Pancreas (tissue), 10 donors: ENCODE results near the gene ORAI1. TPM values are rescaled to one million over a fixed set of nuclear protein-coding genes. Genes with fewer than 3 reads are reported as not detected.
A peak's percentile ranks its signal among the peaks of the same experiment; 100 is the strongest.

Experiments
- ATAC-seq, 4 donors: fragments of 200-7000 bp; cut with Tn5 transposase; one replicate each; pipeline versions ENCODE4 v1.8.0 to v1.9.1; 2020; ENCODE audit warnings: mild to moderate bottlenecking in 4 of 4, moderate library complexity in 4 of 4
- DNase-seq, 6 donors: peaks; one replicate each; pipeline ENCODE4 v3.0.0-alpha.2; 2020
- FAIRE-seq: peaks from 2 replicates; lab custom pipeline; 2012; peaks lifted over from hg19 to GRCh38; lab: Jason Lieb, UNC
- H3K27ac ChIP-seq, 4 donors: fragments of 200-600 bp; sonication (generic); 1 replicate in 3 of 4; 2 replicates in 1 of 4; pipeline versions ENCODE4 v1.5.0 to v1.8.0; 2020
- H3K27me3 ChIP-seq, 4 donors: fragments of 200-600 bp; one replicate each; pipeline ENCODE4 v1.8.0; 2021
- H3K36me3 ChIP-seq, 3 donors: fragments of 200-600 bp; sonication (generic) in 1 of 3; one replicate each; pipeline versions ENCODE4 v1.5.0 to v1.8.0; 2020 to 2021
- H3K4me1 ChIP-seq, 3 donors: fragments of 200-600 bp; one replicate each; pipeline ENCODE4 v1.8.0; 2021
- H3K4me3 ChIP-seq, 4 donors: fragments of 200-600 bp; sonication (generic) in 2 of 4; one replicate each; pipeline versions ENCODE4 v1.5.0 to v1.8.0; 2020 to 2021
- H3K9me3 ChIP-seq, 4 donors: fragments of 200-600 bp; one replicate each; pipeline ENCODE4 v1.8.0; 2021
- CTCF ChIP-seq, 4 donors: fragments of 200-600 bp; sonication (generic) in 3 of 4; IDR thresholded peaks; one replicate each; pipeline versions ENCODE4 v1.5.0 to v1.8.0; 2021; ENCODE audit warnings: antibody characterized with exemption in 4 of 4
- WGBS, 2 donors: extraction: QIAGEN DNeasy Blood & Tissue Kit; methylation state at CpG; one replicate each; pipeline ENCODE4 v1.1.7; 2013; 5-methylcytosine and 5-hydroxymethylcytosine counted together
- intact Hi-C, 3 donors: fragments of 100-400 bp; cut with DNase I; formaldehyde crosslinking; loops; one replicate each; pipeline versions ENCODE4 v1.11.1 to v1.14.2; 2022
- polyA plus RNA-seq, 2 donors: library from polyadenylated mRNA; stranded (reverse); fragments of 200-250 nt; gene quantifications; one replicate each; pipeline ENCODE4 v1.2.3, GENCODE V29; 2013
- total RNA-seq, 6 donors: library from RNA; stranded (reverse); fragmentation: NEBNext Ultra II Directional in 4 of 6; extraction: Animal tissue kit (Norgen Biotek cat#: 25700) in 4 of 6; gene quantifications; one replicate each; pipeline versions ENCODE4 v1.2.1 to v1.2.4, GENCODE V29; 2021 to 2023
- donor health status: healthy with polysubstance abuse.
- donor health status: DM: no; HTN: no; CAD: no; lungs with moderate emphysema.
- donor health status: DM: no; HTN: no; CAD: no.
- donor health status: control.
- donor health status: control.
- donor health status: Bipolar disorder and iron deficiency.
- donor health status: DM: yes; HTN: yes; CAD: no.
- donor health status: DM: no; HTN: no; CAD: no.
- donor health status: DM: no; HTN: no; CAD: no.
- donor health status: DM: yes; HTN: yes; CAD: no.

Gene ORAI1
- total and polyA plus RNA-seq, 8 donors: 2.7 to 11.3 (median 5.1) TPM

GRCh38 chr12:121668750-121669520 is 42.6 kb downstream of the ORAI1 start:
- WGBS, 2 donors: 66 to 73% methylated on average over 18 of the region's 18 CpGs
- DNase-seq (peak in 1 of 6 donors; percentile 48), ATAC-seq (no peak), FAIRE-seq (no peak)
- Histone ChIP-seq H3K9me3 (no peaks in the 10 kb centered on the region), H3K27me3 (no peaks in the 10 kb centered on the region), H3K4me3 (no peak overlapping the region), H3K27ac (no peak overlapping the region), H3K36me3 (no peaks in the 10 kb centered on the region), H3K4me1 (peaks cover 0 to 18% (median 7%) of the 10 kb centered on the region in 3 donors)
- intact Hi-C loops: no loop called here
- TF ChIP-seq CTCF (IDR thresholded peaks at IDR 0.05): peak in 3 of 4 donors; percentile 22 to 33 (median 26)

- intact Hi-C loops: no loop called here
- H3K27me3 ChIP-seq: no peaks in the 10 kb centered on the region
- no peak for TF ChIP-seq CTCF (IDR thresholded peaks at IDR 0.05)
- FAIRE-seq (no peak), ATAC-seq (no peak), DNase-seq (no peak)
- no peaks in the 10 kb centered on the region for H3K36me3 ChIP-seq
- H3K9me3 ChIP-seq: no peaks in the 10 kb centered on the region
- H3K27ac ChIP-seq: no peak within 1 kb of the TSS
- WGBS, 2 donors: 92 to 98% methylated on average over 5 of the region's 5 CpGs
- no peak within 1 kb of the TSS for H3K4me3 ChIP-seq
- peaks cover 0 to 18% (median 7%) of the 10 kb centered on the region in 3 donors for H3K4me1 ChIP-seq
These were observed 43.2 kb downstream of the ORAI1 start, which contains the start of gene MORN3 for GRCh38 chr12:121669521-121669900. TSS of gene MORN3 (minus strand) at chr12:121669654. CDS start at chr12:121669483, 171 bp downstream.

- FAIRE-seq: no peak
- ATAC-seq: peak; percentile 85 to 90 (median 87)
- H3K4me1 ChIP-seq: peaks cover 0 to 18% (median 7%) of the 10 kb centered on the region in 3 donors
- H3K9me3 ChIP-seq: no peaks in the 10 kb centered on the region
- TF ChIP-seq CTCF (IDR thresholded peaks at IDR 0.05): no peak
- peak; percentile 70 to 89 (median 84) for DNase-seq
- H3K36me3 ChIP-seq: no peaks in the 10 kb centered on the region
- 15 to 18% methylated on average over 12 of the region's 12 CpGs for WGBS, 2 donors
- peak overlapping the region in 3 of 4 donors; percentile 13 to 50 (median 42) for H3K4me3 ChIP-seq
- no peaks in the 10 kb centered on the region for H3K27me3 ChIP-seq
- H3K27ac ChIP-seq: peak overlapping the region; percentile 73 to 94 (median 82)
- intact Hi-C loops: loop anchor here in 2 of 3 donors (10.0 kb wide), 2 partner anchors 118 to 178 kb away; no protein-coding TSS in a partner anchor
These were observed 46.7 kb downstream of the ORAI1 start for GRCh38 chr12:121673013-121673511.

- no peak for TF ChIP-seq CTCF (IDR thresholded peaks at IDR 0.05)
- intact Hi-C loops: loop anchor here in 2 of 3 donors (2.0 to 10.0 kb wide), 4 partner anchors 49 to 181 kb away; partner anchors contain the start of gene ORAI1 (in 1 of the 2)
- H3K4me3 ChIP-seq: no peak overlapping the region
- DNase-seq: no peak
- 94 to 99% methylated on average over 5 of the region's 5 CpGs for WGBS, 2 donors
- FAIRE-seq: no peak
- H3K27me3 ChIP-seq: no peaks in the 10 kb centered on the region
- H3K4me1 ChIP-seq: peaks cover 0 to 18% (median 7%) of the 10 kb centered on the region in 3 donors
- no peaks in the 10 kb centered on the region for H3K36me3 ChIP-seq
- H3K27ac ChIP-seq: no peak overlapping the region
- no peak for ATAC-seq
- no peaks in the 10 kb centered on the region for H3K9me3 ChIP-seq
These were observed 49.9 kb downstream of the ORAI1 start for GRCh38 chr12:121676190-121676589.
